ENCODE measurements around the gene PACSIN2.
"Not testable (repeated sequence)": the region's sequence is repeated elsewhere in the genome, so short reads cannot be mapped to it uniquely, and the experiment has no call there.

PACSIN2 gene

DNA sequence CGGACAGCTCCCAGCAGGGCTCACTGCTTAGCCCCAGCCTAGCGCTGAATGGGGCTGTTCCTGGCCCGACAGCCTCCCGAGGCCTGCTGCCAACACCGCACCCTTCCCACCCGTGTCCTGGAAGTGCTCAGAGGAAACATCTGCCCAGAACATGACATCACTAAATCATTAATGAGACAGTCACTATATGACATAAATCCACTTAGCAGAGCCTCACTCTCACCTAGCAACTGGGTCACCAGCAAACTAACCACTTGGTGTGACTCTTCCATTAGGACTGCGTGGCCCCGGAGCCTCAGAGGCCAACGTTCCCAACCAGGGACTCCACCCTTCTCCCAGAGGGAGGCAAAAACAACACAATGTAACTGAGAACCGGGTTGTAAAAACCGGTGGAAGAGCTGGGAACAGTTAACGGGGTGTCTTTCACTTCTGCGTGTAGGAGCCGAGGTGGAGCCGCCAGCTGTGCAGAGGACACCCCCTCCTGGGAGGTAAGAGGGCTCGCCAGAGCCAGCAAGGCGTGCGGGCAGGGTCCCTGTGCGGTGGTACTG is 21.4 kb upstream of the PACSIN2 start:
- H3K4me1 ChIP-seq (ENCODE audit: control insufficient read depth in 1 of 2, insufficient read depth in 1 of 2, low read depth in 1 of 2, low read length in 1 of 2): peaks cover 2 to 7% of the 10 kb centered on the region in 2 experiments
- no peaks in the 10 kb centered on the region for H3K27me3 ChIP-seq
- no peak overlapping the region for H3K27ac ChIP-seq

GRCh38 chr22:43035250-43035649 is 20.3 kb upstream of the PACSIN2 start:
- Histone ChIP-seq H3K9me3 (no peaks in the 10 kb centered on the region), H3K36me3 (no peaks in the 10 kb centered on the region), H3K4me3 (ENCODE audit: low read depth in 1 of 2, low read length in 1 of 2) (no peak overlapping the region), H3K27me3 (no peaks in the 10 kb centered on the region), H3K27ac (no peak overlapping the region), H3K4me1 (ENCODE audit: control insufficient read depth in 1 of 2, insufficient read depth in 1 of 2, low read depth in 1 of 2, low read length in 1 of 2) (peaks cover 2 to 7% of the 10 kb centered on the region in 2 experiments)
- TF ChIP-seq, protein P1, sequence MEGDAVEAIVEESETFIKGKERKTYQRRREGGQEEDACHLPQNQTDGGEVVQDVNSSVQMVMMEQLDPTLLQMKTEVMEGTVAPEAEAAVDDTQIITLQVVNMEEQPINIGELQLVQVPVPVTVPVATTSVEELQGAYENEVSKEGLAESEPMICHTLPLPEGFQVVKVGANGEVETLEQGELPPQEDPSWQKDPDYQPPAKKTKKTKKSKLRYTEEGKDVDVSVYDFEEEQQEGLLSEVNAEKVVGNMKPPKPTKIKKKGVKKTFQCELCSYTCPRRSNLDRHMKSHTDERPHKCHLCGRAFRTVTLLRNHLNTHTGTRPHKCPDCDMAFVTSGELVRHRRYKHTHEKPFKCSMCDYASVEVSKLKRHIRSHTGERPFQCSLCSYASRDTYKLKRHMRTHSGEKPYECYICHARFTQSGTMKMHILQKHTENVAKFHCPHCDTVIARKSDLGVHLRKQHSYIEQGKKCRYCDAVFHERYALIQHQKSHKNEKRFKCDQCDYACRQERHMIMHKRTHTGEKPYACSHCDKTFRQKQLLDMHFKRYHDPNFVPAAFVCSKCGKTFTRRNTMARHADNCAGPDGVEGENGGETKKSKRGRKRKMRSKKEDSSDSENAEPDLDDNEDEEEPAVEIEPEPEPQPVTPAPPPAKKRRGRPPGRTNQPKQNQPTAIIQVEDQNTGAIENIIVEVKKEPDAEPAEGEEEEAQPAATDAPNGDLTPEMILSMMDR (IDR thresholded peaks at IDR 0.05): no peak

More for the DNA sequence above, 21.4 kb upstream of the PACSIN2 start:
- Histone ChIP-seq H3K4me3 (ENCODE audit: low read depth in 1 of 2, low read length in 1 of 2) (no peak overlapping the region), H3K9me3 (no peaks in the 10 kb centered on the region), H3K36me3 (no peaks in the 10 kb centered on the region)
- TF ChIP-seq, protein P1 (IDR thresholded peaks at IDR 0.05): no peak

GRCh38 chr22:43031617-43032016 is 16.7 kb upstream of the PACSIN2 start:
- H3K9me3 ChIP-seq: no peaks in the 10 kb centered on the region

GRCh38 chr22:43018615-43019014 is 3.7 kb upstream of the PACSIN2 start:
- Histone ChIP-seq H3K4me3 (ENCODE audit: low read depth in 1 of 2, low read length in 1 of 2) (no peak overlapping the region), H3K27ac (no peak overlapping the region), H3K36me3 (no peaks in the 10 kb centered on the region), H3K9me3 (no peaks in the 10 kb centered on the region), H3K27me3 (no peaks in the 10 kb centered on the region), H3K4me1 (ENCODE audit: control insufficient read depth in 1 of 2, insufficient read depth in 1 of 2, low read depth in 1 of 2, low read length in 1 of 2) (peaks cover 10 to 13% of the 10 kb centered on the region in 2 experiments)
- TF ChIP-seq, protein P1 (IDR thresholded peaks at IDR 0.05): no peak

More at GRCh38 chr22:43031617-43032016, 16.7 kb upstream of the PACSIN2 start:
- no peaks in the 10 kb centered on the region for H3K36me3 ChIP-seq
- H3K4me1 ChIP-seq (ENCODE audit: control insufficient read depth in 1 of 2, insufficient read depth in 1 of 2, low read depth in 1 of 2, low read length in 1 of 2): peaks cover 2 to 7% of the 10 kb centered on the region in 2 experiments
- no peak overlapping the region for H3K27ac ChIP-seq
- H3K4me3 ChIP-seq (ENCODE audit: low read depth in 1 of 2, low read length in 1 of 2): no peak overlapping the region
- no peaks in the 10 kb centered on the region for H3K27me3 ChIP-seq
- TF ChIP-seq, protein P1 (IDR thresholded peaks at IDR 0.05): no peak

DNA sequence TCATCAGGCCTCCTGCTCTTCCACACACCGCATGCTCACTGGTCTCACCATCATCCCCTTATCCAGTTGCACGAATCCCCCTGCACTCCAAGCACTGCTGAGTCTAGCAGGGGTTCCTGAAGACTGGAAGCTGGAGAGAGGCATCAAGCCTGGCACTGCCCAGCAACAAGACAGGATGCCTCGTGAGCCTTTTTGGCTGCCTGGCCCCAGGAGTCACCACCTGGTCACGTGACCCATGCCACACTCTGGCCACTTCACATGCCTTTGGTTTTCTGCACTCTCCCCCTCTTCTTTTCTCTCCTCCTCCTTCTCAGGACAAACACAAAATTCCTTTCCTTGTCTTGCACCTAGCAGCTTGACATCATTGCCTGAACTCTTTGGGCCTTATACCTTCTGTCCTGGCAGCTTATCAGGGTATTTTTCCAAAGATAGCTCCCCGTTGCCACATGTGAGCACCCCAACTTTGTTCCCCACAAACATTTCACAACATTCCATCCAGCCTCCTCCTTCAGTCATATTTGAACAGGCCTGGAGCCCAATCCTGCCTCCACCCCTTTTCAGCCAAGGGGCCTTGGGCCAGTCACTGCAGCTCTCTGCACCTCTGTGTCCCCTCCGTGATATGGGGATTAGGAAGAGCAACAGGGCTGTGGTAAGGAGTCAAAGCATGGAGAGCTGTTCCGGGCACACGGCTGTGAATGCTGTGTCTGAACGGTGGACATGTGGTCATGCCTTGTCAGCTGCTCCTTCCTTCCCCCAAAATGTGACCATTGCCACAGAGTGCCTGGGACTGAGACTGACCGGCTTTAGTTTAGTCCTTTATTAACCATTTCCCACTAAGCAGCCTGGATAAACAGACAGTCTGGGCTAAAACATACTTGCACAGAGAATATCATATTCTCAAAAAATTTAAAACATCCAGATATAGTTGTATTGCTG is 2.8 kb upstream of the PACSIN2 start:
- Histone ChIP-seq H3K9me3 (no peaks in the 10 kb centered on the region), H3K27ac (no peak overlapping the region), H3K27me3 (no peaks in the 10 kb centered on the region), H3K36me3 (no peaks in the 10 kb centered on the region), H3K4me1 (ENCODE audit: control insufficient read depth in 1 of 2, insufficient read depth in 1 of 2, low read depth in 1 of 2, low read length in 1 of 2) (peaks cover 19 to 21% of the 10 kb centered on the region in 2 experiments), H3K4me3 (ENCODE audit: low read depth in 1 of 2, low read length in 1 of 2) (no peak overlapping the region)
- TF ChIP-seq, protein P1 (IDR thresholded peaks at IDR 0.05): no peak

GRCh38 chr22:43016150-43016549 is 1.2 kb upstream of the PACSIN2 start:
- not testable (repeated sequence) for H3K9me3 ChIP-seq, H3K36me3 ChIP-seq, H3K27me3 ChIP-seq, H3K27ac ChIP-seq
- peak overlapping the region in 1 of 2 experiments; percentile 81 for H3K4me3 ChIP-seq (ENCODE audit: low read depth in 1 of 2, low read length in 1 of 2)
- peaks cover 22 to 24% of the 10 kb centered on the region in 2 experiments for H3K4me1 ChIP-seq (ENCODE audit: control insufficient read depth in 1 of 2, insufficient read depth in 1 of 2, low read depth in 1 of 2, low read length in 1 of 2)
